Measurements from ENCODE around the gene CYP2A13. TPM values are rescaled to one million over a fixed set of nuclear protein-coding genes. Genes with fewer than 3 reads are reported as not detected.
A peak's percentile ranks its signal among the peaks of the same experiment; 100 is the strongest.
"Not testable (repeated sequence)": the region's sequence is repeated elsewhere in the genome, so short reads cannot be mapped to it uniquely, and the experiment has no call there.

The CYP2A13 gene
- polyA plus RNA-seq, 3 donors from 2014 or later, result not detected

- Mint-ChIP-seq H3K27ac (peak overlapping the region; percentile 75 to 98 (median 92)), H3K4me1 (peaks cover 25 to 37% of the 10 kb centered on the region in 2 donors), H3K27me3 (ENCODE audit: low read depth in 3 of 3) (peaks cover 5 to 14% (median 12%) of the 10 kb centered on the region in 3 donors), H3K4me3 (peak overlapping the region; percentile 60 to 89 (median 80))
- DNase-seq, result peak; percentile 77 to 81 (median 80)
- not testable (repeated sequence) for H3K9me3 Mint-ChIP-seq, H3K36me3 Mint-ChIP-seq
Observed at GRCh38 chr19:41127801-41128300, 39.6 kb downstream of the CYP2A13 start.

GRCh38 chr19:41128692-41129091, 40.4 kb downstream of the CYP2A13 start:
- no peak for DNase-seq
- Mint-ChIP-seq H3K4me3 (peak overlapping the region in 2 of 5 donors; percentile 60 to 80), H3K36me3 (no peaks in the 10 kb centered on the region), H3K27ac (peak overlapping the region in 5 of 6 donors; percentile 45 to 98 (median 93)), H3K27me3 (ENCODE audit: low read depth in 3 of 3) (peaks cover 5 to 13% (median 9%) of the 10 kb centered on the region in 3 donors), H3K9me3 (no peaks in the 10 kb centered on the region), H3K4me1 (peaks cover 24 to 33% of the 10 kb centered on the region in 2 donors)

- Mint-ChIP-seq H3K27ac (peak overlapping the region in 4 of 6 donors; percentile 37 to 89 (median 82)), H3K4me3 (no peak overlapping the region), H3K9me3 (no peaks in the 10 kb centered on the region), H3K4me1 (peaks cover 36 to 39% of the 10 kb centered on the region in 2 donors), H3K27me3 (ENCODE audit: low read depth in 3 of 3) (peaks cover 6 to 17% (median 7%) of the 10 kb centered on the region in 3 donors), H3K36me3 (no peaks in the 10 kb centered on the region)
- DNase-seq, result no peak
Observed at GRCh38 chr19:41131186-41131585, 42.9 kb downstream of the CYP2A13 start.

- Mint-ChIP-seq H3K9me3 (no peaks in the 10 kb centered on the region), H3K4me1 (peaks cover 25 to 30% of the 10 kb centered on the region in 2 donors), H3K4me3 (peak overlapping the region in 1 of 5 donors; percentile 21), H3K27me3 (ENCODE audit: low read depth in 3 of 3) (peaks cover 2 to 11% (median 2%) of the 10 kb centered on the region in 3 donors), H3K27ac (peak overlapping the region; percentile 45 to 91 (median 85)), H3K36me3 (no peaks in the 10 kb centered on the region)
- no peak for DNase-seq
Observed at GRCh38 chr19:41133260-41133659, 45.0 kb downstream of the CYP2A13 start.

GRCh38 chr19:41134616-41135015, 46.4 kb downstream of the CYP2A13 start:
- DNase-seq, result no peak

GRCh38 chr19:41135390-41136384, 47.4 kb downstream of the CYP2A13 start:
- not testable (repeated sequence) for H3K27me3 Mint-ChIP-seq (ENCODE audit: low read depth in 3 of 3); H3K36me3 Mint-ChIP-seq; H3K9me3 Mint-ChIP-seq
- Mint-ChIP-seq H3K27ac (peak overlapping the region; percentile 79 to 97 (median 96)), H3K4me3 (peak overlapping the region; percentile 94 to 97 (median 95)), H3K4me1 (peaks cover 24 to 25% of the 10 kb centered on the region in 2 donors)
- peak; percentile 58 to 70 (median 65) for DNase-seq

More at GRCh38 chr19:41134616-41135015, 46.4 kb downstream of the CYP2A13 start:
- peak overlapping the region; percentile 50 to 97 (median 95) for H3K4me3 Mint-ChIP-seq
- peaks cover 24 to 25% of the 10 kb centered on the region in 2 donors for H3K4me1 Mint-ChIP-seq
- no peaks in the 10 kb centered on the region for H3K9me3 Mint-ChIP-seq
- H3K27ac Mint-ChIP-seq, result peak overlapping the region; percentile 74 to 95 (median 92)
- peaks cover 2 to 10% (median 5%) of the 10 kb centered on the region in 3 donors for H3K27me3 Mint-ChIP-seq (ENCODE audit: low read depth in 3 of 3)
- no peaks in the 10 kb centered on the region for H3K36me3 Mint-ChIP-seq

- H3K4me3 Mint-ChIP-seq, result peak overlapping the region; percentile 60 to 96 (median 95)
Observed at GRCh38 chr19:41136636-41137455, 48.6 kb downstream of the CYP2A13 start.

GRCh38 chr19:41144403-41144802, 56.2 kb downstream of the CYP2A13 start:
- H3K27ac Mint-ChIP-seq, result peak overlapping the region in 2 of 6 donors; percentile 54 to 64
- H3K27me3 Mint-ChIP-seq (ENCODE audit: low read depth in 3 of 3), result peaks cover 4 to 10% (median 9%) of the 10 kb centered on the region in 3 donors
- H3K9me3 Mint-ChIP-seq, result no peaks in the 10 kb centered on the region
- H3K36me3 Mint-ChIP-seq, result no peaks in the 10 kb centered on the region
- no peaks in the 10 kb centered on the region for H3K4me1 Mint-ChIP-seq
- peak; percentile 79 to 86 (median 82) for DNase-seq
- no peak overlapping the region for H3K4me3 Mint-ChIP-seq

More at GRCh38 chr19:41136636-41137455, 48.6 kb downstream of the CYP2A13 start:
- peaks cover 24 to 25% of the 10 kb centered on the region in 2 donors for H3K4me1 Mint-ChIP-seq
- no peaks in the 10 kb centered on the region for H3K36me3 Mint-ChIP-seq
- H3K27ac Mint-ChIP-seq, result peak overlapping the region in 4 of 6 donors; percentile 69 to 80 (median 74)
- no peak for DNase-seq
- H3K27me3 Mint-ChIP-seq (ENCODE audit: low read depth in 3 of 3), result peaks cover 0 to 7% (median 5%) of the 10 kb centered on the region in 3 donors
- no peaks in the 10 kb centered on the region for H3K9me3 Mint-ChIP-seq

Other genes starting within 250 kb of the CYP2A13 start
- gene CYP2A6, start 238.0 kb upstream of the CYP2A13 start, polyA plus RNA-seq, result under 1 TPM in 1 of 3 donors, not detected in 2; 0.48 TPM
- not detected for gene CYP2A7, start 206.2 kb upstream of the CYP2A13 start, polyA plus RNA-seq
- not detected for gene CYP2B6, start 97.2 kb upstream of the CYP2A13 start, polyA plus RNA-seq
- not detected for gene CYP2F1, start 26.0 kb downstream of the CYP2A13 start, polyA plus RNA-seq
- 1 to 10 TPM in 1 of 3 donors, under 1 TPM in 1, not detected in 1; 0.17 to 1.4 TPM for gene CYP2S1, start 104.8 kb downstream of the CYP2A13 start, polyA plus RNA-seq
- 1 to 10 TPM in 1 of 3 donors, under 1 TPM in 2; 0.61 to 1.2 (median 0.97) TPM for gene AXL, start 130.8 kb downstream of the CYP2A13 start, polyA plus RNA-seq
- 100 to 1,000 TPM in 1 of 3 donors, 10 to 100 TPM in 2; 23.3 to 103 (median 48.8) TPM for gene HNRNPUL1, start 175.9 kb downstream of the CYP2A13 start, polyA plus RNA-seq
- gene CCDC97, start 221.7 kb downstream of the CYP2A13 start, polyA plus RNA-seq, result 10 to 100 TPM; 14.2 to 38.2 (median 16.9) TPM

Data from immature natural killer cell (primary cell).